ENCODE measurements around the gene LPXN. TPM values are rescaled to one million over a fixed set of nuclear protein-coding genes. Genes with fewer than 3 reads are reported as not detected.

LPXN gene
- total RNA-seq, 2 donors from 2014 or later: 9.3 to 13.3 TPM

GRCh38 chr11:58530236-58530635, 45.4 kb downstream of the LPXN start:
- no peak for DNase-seq
- intact Hi-C loops (cut with DNase I, micrococcal nuclease): no loop called here

GRCh38 chr11:58527429-58527828, 48.2 kb downstream of the LPXN start:
- no peak for ATAC-seq
- intact Hi-C loops (cut with DNase I, micrococcal nuclease): no loop called here
- DNase-seq: no peak

More at GRCh38 chr11:58530236-58530635, 45.4 kb downstream of the LPXN start:
- no peak for ATAC-seq

GRCh38 chr11:58526721-58527120, 48.9 kb downstream of the LPXN start:
- intact Hi-C loops (cut with DNase I, micrococcal nuclease): no loop called here
- no peak for ATAC-seq
- DNase-seq: no peak

- ATAC-seq: peak; percentile 44
- DNase-seq: no peak
- intact Hi-C loops (cut with DNase I, micrococcal nuclease): no loop called here
These were observed 50.5 kb downstream of the LPXN start for GRCh38 chr11:58525037-58525614.

- intact Hi-C loops (cut with DNase I, micrococcal nuclease): no loop called here
- ATAC-seq: peak; percentile 90
- DNase-seq: peak in 1 of 2 donors; percentile 56
These were observed 51.2 kb downstream of the LPXN start for GRCh38 chr11:58524232-58525036.

- DNase-seq: peak in 1 of 2 donors; percentile 16
- intact Hi-C loops (cut with DNase I, micrococcal nuclease): loop anchor here in 1 of 2 donors (10.0 kb wide), 1 partner anchor 689 kb away; no protein-coding TSS in a partner anchor
- ATAC-seq: peak; percentile 86
These were observed 61.8 kb downstream of the LPXN start for GRCh38 chr11:58513747-58514367.

GRCh38 chr11:58511636-58512035, 64.0 kb downstream of the LPXN start:
- intact Hi-C loops (cut with DNase I, micrococcal nuclease): loop anchor here in 1 of 2 donors (10.0 kb wide), 1 partner anchor 687 kb away; no protein-coding TSS in a partner anchor
- no peak for DNase-seq

GRCh38 chr11:58509748-58510147, 65.9 kb downstream of the LPXN start:
- DNase-seq: no peak
- no peak for ATAC-seq
- intact Hi-C loops (cut with DNase I, micrococcal nuclease): loop anchor here in 1 of 2 donors (10.0 kb wide), 1 partner anchor 685 kb away; no protein-coding TSS in a partner anchor

More at GRCh38 chr11:58511636-58512035, 64.0 kb downstream of the LPXN start:
- no peak for ATAC-seq

- DNase-seq (no peak), ATAC-seq (no peak)
- intact Hi-C loops (cut with DNase I, micrococcal nuclease): no loop called here
These were observed 66.8 kb downstream of the LPXN start for GRCh38 chr11:58508814-58509213.

GRCh38 chr11:58508005-58508404, 67.7 kb downstream of the LPXN start, which contains the start of gene OR5B21:
TSS of gene OR5B21 (minus strand) at chr11:58508105. CDS start at chr11:58508105, 0 bp downstream.
- ATAC-seq: no peak
- intact Hi-C loops (cut with DNase I, micrococcal nuclease): no loop called here
- DNase-seq: no peak

- DNase-seq (no peak), ATAC-seq (no peak)
- intact Hi-C loops (cut with DNase I, micrococcal nuclease): no loop called here
These were observed 68.3 kb downstream of the LPXN start for GRCh38 chr11:58507355-58507754.

- no peak for DNase-seq
- no peak for ATAC-seq
- intact Hi-C loops (cut with DNase I, micrococcal nuclease): no loop called here
These were observed 68.7 kb downstream of the LPXN start for GRCh38 chr11:58506935-58507334.

GRCh38 chr11:58505849-58506248, 69.8 kb downstream of the LPXN start:
- intact Hi-C loops (cut with DNase I, micrococcal nuclease): no loop called here
- no peak for ATAC-seq

GRCh38 chr11:58504232-58504631, 71.4 kb downstream of the LPXN start:
- DNase-seq (no peak), ATAC-seq (no peak)
- intact Hi-C loops (cut with DNase I, micrococcal nuclease): no loop called here

More at GRCh38 chr11:58505849-58506248, 69.8 kb downstream of the LPXN start:
- no peak for DNase-seq

GRCh38 chr11:58503361-58503856, 72.2 kb downstream of the LPXN start:
- DNase-seq: no peak
- no peak for ATAC-seq
- intact Hi-C loops (cut with DNase I, micrococcal nuclease): no loop called here

- DNase-seq (no peak), ATAC-seq (no peak)
- intact Hi-C loops (cut with DNase I, micrococcal nuclease): no loop called here
These were observed 73.7 kb downstream of the LPXN start for GRCh38 chr11:58502004-58502403.

- no peak for ATAC-seq
- peak in 1 of 2 donors; percentile 11 for DNase-seq
- intact Hi-C loops (cut with DNase I, micrococcal nuclease): no loop called here
These were observed 77.2 kb downstream of the LPXN start for GRCh38 chr11:58498464-58498863.

- ATAC-seq (no peak), DNase-seq (no peak)
- intact Hi-C loops (cut with DNase I, micrococcal nuclease): no loop called here
These were observed 77.7 kb downstream of the LPXN start for GRCh38 chr11:58497951-58498350.

- ATAC-seq (no peak), DNase-seq (no peak)
- intact Hi-C loops (cut with DNase I, micrococcal nuclease): no loop called here
These were observed 79.8 kb downstream of the LPXN start for GRCh38 chr11:58495906-58496305.
